HCT116 (cell line): ENCODE measurements around the gene JCHAIN.
"Not testable (repeated sequence)": the region's sequence is repeated elsewhere in the genome, so short reads cannot be mapped to it uniquely, and the experiment has no call there.

Source experiments
- MAX ChIP-seq: IDR thresholded peaks from 2 replicates; pipeline ENCODE4 v1.6.1; 2012
- POLR2A ChIP-seq: IDR thresholded peaks from 2 replicates; pipeline ENCODE4 v1.7.0; 2011; ENCODE audit warnings: borderline replicate concordance; ENCODE audit not compliant: insufficient read depth, insufficient read length; ENCODE audit errors: extremely low read depth
- POLR2AphosphoS5 ChIP-seq: IDR thresholded peaks from 2 replicates; pipeline ENCODE4 v1.6.1; 2011; ENCODE audit warnings: mild to moderate bottlenecking, low read depth, low read length, moderate library complexity
- ZBTB33 ChIP-seq: IDR thresholded peaks from 2 replicates; pipeline ENCODE4 v1.6.1; 2011; ENCODE audit warnings: mild to moderate bottlenecking, low read length, moderate library complexity; ENCODE audit not compliant: insufficient replicate concordance; ENCODE audit errors: extremely low read depth

GRCh38 chr4:70661309-70661922 is 4.9 kb downstream of the JCHAIN start:
- TF ChIP-seq POLR2AphosphoS5, POLR2A, ZBTB33, MAX: not testable (repeated sequence)
